Heart left ventricle (tissue), 16 donors: Measurements from ENCODE around the gene SLC11A2. TPM values are rescaled to one million over a fixed set of nuclear protein-coding genes. Genes with fewer than 3 reads are reported as not detected.

ENCODE experiments used
- ATAC-seq, 4 donors: fragments of 200-7000 bp; cut with Tn5 transposase; one replicate each; pipeline ENCODE4 v1.9.1; 2020 to 2022; ENCODE audit warnings: moderate library complexity in 4 of 4, mild to moderate bottlenecking in 3 of 4, moderate number of reproducible peaks in 1 of 4
- DNase-seq, 5 donors: peaks; one replicate each; pipeline ENCODE4 v3.0.0-alpha.2; 2020
- H3K27ac ChIP-seq, 12 donors: fragments of 200-600 bp; sonication (generic) in 4 of 12; one replicate each; pipeline versions ENCODE4 v1.5.0 to v1.8.0; 2016 to 2022; ENCODE audit warnings: mild to moderate bottlenecking in 2 of 12
- H3K27me3 ChIP-seq, 9 donors: fragments of 200-600 bp; sonication (generic) in 2 of 9; one replicate each; pipeline versions ENCODE4 v1.5.1 to v1.8.0; 2016 to 2022; ENCODE audit warnings: mild to moderate bottlenecking in 3 of 9
- H3K36me3 ChIP-seq, 9 donors: fragments of 200-600 bp; sonication (generic) in 2 of 9; one replicate each; pipeline versions ENCODE4 v1.5.0 to v1.8.0; 2018 to 2022; ENCODE audit warnings: mild to moderate bottlenecking in 2 of 9
- H3K4me1 ChIP-seq, 12 donors: fragments of 200-600 bp; sonication (generic) in 4 of 12; one replicate each; pipeline versions ENCODE4 v1.5.0 to v1.8.0; 2016 to 2022; ENCODE audit warnings: mild to moderate bottlenecking in 3 of 12
- H3K4me3 ChIP-seq, 12 donors: fragments of 200-600 bp; sonication (generic) in 4 of 12; one replicate each; pipeline versions ENCODE4 v1.5.0 to v1.8.0; 2017 to 2022; ENCODE audit warnings: mild to moderate bottlenecking in 9 of 12, moderate library complexity in 4 of 12
- H3K9me3 ChIP-seq, 12 donors: fragments of 200-600 bp; sonication (generic) in 4 of 12; one replicate each; pipeline versions ENCODE4 v1.5.0 to v1.8.0; 2016 to 2022; ENCODE audit warnings: mild to moderate bottlenecking in 1 of 12
- POLR2A ChIP-seq, 2 donors: fragments of 450-650 bp; IDR thresholded peaks; one replicate each; pipeline ENCODE4 v1.6.1; 2017; ENCODE audit warnings: antibody characterized with exemption in 2 of 2, mild to moderate bottlenecking in 2 of 2, moderate library complexity in 2 of 2
- WGBS, 4 donors: extraction: QIAGEN DNeasy Blood & Tissue Kit in 2 of 4; methylation state at CpG; one replicate each; pipeline versions ENCODE4 v1.1.5 to v1.1.7; 2013 to 2018; 5-methylcytosine and 5-hydroxymethylcytosine counted together
- intact Hi-C, 10 donors: fragments of 100-400 bp; cut with DNase I; formaldehyde crosslinking; loops; one replicate each; pipeline versions ENCODE4 v1.11.1 to v1.14.2; 2022
- polyA plus RNA-seq, 2 donors: library from polyadenylated mRNA; stranded (reverse); fragments of 200-250 nt; gene quantifications; one replicate each; pipeline ENCODE4 v1.2.3, GENCODE V29; 2013
- total RNA-seq, 9 donors: library from RNA; depleted of rRNA in 2 of 9; stranded (reverse); fragments of >200 nt in 2 of 9; fragmentation: NEBNext Ultra II Directional in 3 of 9; extraction: Animal tissue kit (Norgen Biotek cat#: 25700) in 3 of 9; gene quantifications; one replicate each; pipeline versions ENCODE4 v1.1.0 to v1.2.4, GENCODE V29; 2016 to 2023
- TF ChIP-seq, protein P1 (sequence below), 12 donors: fragments of 200-600 bp; sonication (generic) in 4 of 12; IDR thresholded peaks; one replicate each; pipeline versions ENCODE4 v1.5.0 to v1.8.0; 2018 to 2022; ENCODE audit warnings: antibody characterized with exemption in 12 of 12, mild to moderate bottlenecking in 5 of 12
- donor health status: ischemic (EF 13 %, LVEDD 7.1; RV severe dilation, severe dysfunction).
- donor health status: healthy with polysubstance abuse.
- donor health status: DM: no; HTN: yes; CAD: no.
- donor health status: DM: no; HTN: no; CAD: no.
- donor health status: ischemic (EF 25% LVEDD 6.9; RV normal size, moderate dysfunction).
- donor health status: ischemic (EF 25% LVEDD 5.7; RV mildly dilated, moderate dysfunction).
- donor health status: healthy.
- donor health status: DM: yes; HTN: yes; CAD: no.
- donor health status: ischemic (EF 35%, LVEDD 5.7; RV mildly dilated, moderate dysfunction).
- donor health status: nonischemic (EF 11% LVEDD 7.7; RV severe dilation, severe dysfunction).
- donor health status: DM: yes; HTN: yes; CAD: no.
- donor health status: PGD.
- donor health status: ischemic (EF 29% LVEDD 5.4; RV normal size, mild dysfunction).
- donor health status: nonischemic (EF 23%, LVEDD 6.1; RV moderate dilation, normal function).

Gene SLC11A2
- total and polyA plus RNA-seq, 11 donors = 9.1 to 45.3 (median 21.2) TPM

DNA sequence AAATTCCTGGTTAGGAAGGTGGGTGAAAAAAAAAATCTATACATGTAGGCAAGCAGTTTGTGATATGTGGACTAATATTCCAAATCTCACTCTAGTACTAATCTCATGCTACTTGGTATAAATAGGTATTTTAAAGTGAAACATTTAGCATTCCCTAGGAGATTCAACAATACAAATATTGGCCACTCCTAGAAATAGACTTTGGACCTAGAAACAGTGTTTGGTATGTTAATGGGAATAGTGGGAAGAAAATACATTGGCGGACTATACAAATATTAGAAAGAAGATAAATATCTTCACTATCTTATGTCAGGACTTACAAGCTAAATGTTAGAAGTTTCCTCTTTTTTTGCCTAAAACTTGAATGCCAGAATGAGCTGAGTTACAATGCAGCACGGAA is 45.6 kb downstream of the SLC11A2 start:
- no peak overlapping the region for H3K27ac ChIP-seq
- H3K9me3 ChIP-seq = no peaks in the 10 kb centered on the region
- WGBS, 4 donors = 95 to 98% (median 97%) methylated on average over 2 of the region's 2 CpGs
- ATAC-seq (no peak), DNase-seq (no peak)
- H3K4me1 ChIP-seq = peaks cover 0 to 16% (median 13%) of the 10 kb centered on the region in 12 donors
- H3K4me3 ChIP-seq = no peak overlapping the region
- peaks cover 0 to 31% (median 18%) of the 10 kb centered on the region in 9 donors for H3K36me3 ChIP-seq
- TF ChIP-seq POLR2A (IDR thresholded peaks at IDR 0.05) = no peak
- TF ChIP-seq, protein P1, sequence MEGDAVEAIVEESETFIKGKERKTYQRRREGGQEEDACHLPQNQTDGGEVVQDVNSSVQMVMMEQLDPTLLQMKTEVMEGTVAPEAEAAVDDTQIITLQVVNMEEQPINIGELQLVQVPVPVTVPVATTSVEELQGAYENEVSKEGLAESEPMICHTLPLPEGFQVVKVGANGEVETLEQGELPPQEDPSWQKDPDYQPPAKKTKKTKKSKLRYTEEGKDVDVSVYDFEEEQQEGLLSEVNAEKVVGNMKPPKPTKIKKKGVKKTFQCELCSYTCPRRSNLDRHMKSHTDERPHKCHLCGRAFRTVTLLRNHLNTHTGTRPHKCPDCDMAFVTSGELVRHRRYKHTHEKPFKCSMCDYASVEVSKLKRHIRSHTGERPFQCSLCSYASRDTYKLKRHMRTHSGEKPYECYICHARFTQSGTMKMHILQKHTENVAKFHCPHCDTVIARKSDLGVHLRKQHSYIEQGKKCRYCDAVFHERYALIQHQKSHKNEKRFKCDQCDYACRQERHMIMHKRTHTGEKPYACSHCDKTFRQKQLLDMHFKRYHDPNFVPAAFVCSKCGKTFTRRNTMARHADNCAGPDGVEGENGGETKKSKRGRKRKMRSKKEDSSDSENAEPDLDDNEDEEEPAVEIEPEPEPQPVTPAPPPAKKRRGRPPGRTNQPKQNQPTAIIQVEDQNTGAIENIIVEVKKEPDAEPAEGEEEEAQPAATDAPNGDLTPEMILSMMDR (IDR thresholded peaks at IDR 0.05) = no peak
- intact Hi-C loops = loop anchor here in 3 of 10 donors (5.0 to 10.0 kb wide), 2 partner anchors 53 to 56 kb away; a partner anchor contains a TSS
- H3K27me3 ChIP-seq = no peaks in the 10 kb centered on the region

DNA sequence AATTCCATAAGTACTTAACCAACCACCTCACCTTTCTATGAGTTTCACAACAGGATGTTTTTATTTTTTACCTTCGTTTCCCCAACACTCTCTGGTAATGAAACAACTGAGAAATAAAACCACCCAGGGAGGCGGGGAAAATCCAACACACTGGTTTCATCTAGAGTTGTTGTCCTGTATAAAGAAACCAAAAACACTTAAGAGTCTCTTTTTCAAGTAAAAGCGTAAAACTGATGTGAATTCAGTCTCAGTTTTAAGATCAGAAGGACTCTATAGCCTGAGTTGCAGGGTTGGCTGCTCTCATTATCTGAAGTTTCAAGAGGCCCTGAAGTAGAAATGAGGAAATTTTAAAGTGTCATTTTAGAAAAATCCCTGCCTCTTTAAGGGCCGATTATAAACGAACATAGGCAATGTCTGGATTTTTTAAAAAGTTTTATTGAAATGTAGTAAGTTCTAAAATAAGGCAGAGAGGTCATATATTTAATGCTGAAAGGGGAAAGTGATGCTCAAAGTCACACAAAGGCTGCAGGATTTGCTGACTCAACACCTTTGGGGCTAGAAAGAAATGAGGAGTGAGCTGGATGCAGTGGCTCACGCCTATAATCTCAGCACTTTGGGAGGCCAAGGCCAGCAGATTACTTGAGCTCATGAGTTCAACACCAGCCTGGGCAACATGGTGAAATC is 46.7 kb downstream of the SLC11A2 start:
- Histone ChIP-seq H3K4me3 (no peak overlapping the region), H3K27ac (no peak overlapping the region), H3K9me3 (no peaks in the 10 kb centered on the region), H3K36me3 (peaks cover 0 to 31% (median 18%) of the 10 kb centered on the region in 9 donors), H3K27me3 (no peaks in the 10 kb centered on the region), H3K4me1 (peaks cover 0 to 5% (median 3%) of the 10 kb centered on the region in 12 donors)
- TF ChIP-seq, protein P1 (IDR thresholded peaks at IDR 0.05) = no peak
- no peak for TF ChIP-seq POLR2A (IDR thresholded peaks at IDR 0.05)
- ATAC-seq (no peak), DNase-seq (no peak)
- intact Hi-C loops = loop anchor here in 3 of 10 donors (5.0 to 10.0 kb wide), 2 partner anchors 52 to 55 kb away; a partner anchor contains a TSS
- 85 to 92% (median 90%) methylated on average over 6 of the region's 6 CpGs for WGBS, 4 donors

GRCh38 chr12:50971946-50972345 is 54.2 kb downstream of the SLC11A2 start:
- Histone ChIP-seq H3K36me3 (peaks cover 0 to 40% (median 16%) of the 10 kb centered on the region in 9 donors), H3K9me3 (no peaks in the 10 kb centered on the region), H3K27me3 (no peaks in the 10 kb centered on the region), H3K27ac (no peak overlapping the region), H3K4me3 (no peak overlapping the region), H3K4me1 (no peaks in the 10 kb centered on the region)
- intact Hi-C loops = no loop called here
- no peak for ATAC-seq
- TF ChIP-seq POLR2A (IDR thresholded peaks at IDR 0.05) = no peak
- TF ChIP-seq, protein P1 (IDR thresholded peaks at IDR 0.05) = no peak
- no peak for DNase-seq

DNA sequence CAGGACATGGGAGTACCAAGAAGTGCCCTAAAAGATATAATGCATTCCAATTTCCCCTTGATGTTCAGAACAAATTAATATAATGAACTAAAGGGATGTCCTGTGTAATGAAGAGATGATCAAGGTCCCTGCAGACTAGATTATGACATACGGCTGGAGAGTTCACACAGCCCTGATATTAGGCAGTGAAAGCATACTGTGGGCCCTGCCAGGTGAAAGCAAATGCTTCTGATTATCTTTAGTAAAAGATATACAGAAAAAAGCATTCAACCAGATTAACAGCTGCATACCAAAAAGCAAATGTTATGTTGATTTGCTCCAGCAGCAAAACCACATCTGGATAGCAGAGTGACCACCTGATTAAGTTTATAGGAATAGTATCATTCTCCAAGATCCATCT is 61.8 kb downstream of the SLC11A2 start:
- intact Hi-C loops = no loop called here

More for the DNA sequence above, 61.8 kb downstream of the SLC11A2 start:
- Histone ChIP-seq H3K27me3 (no peaks in the 10 kb centered on the region), H3K27ac (no peak overlapping the region), H3K4me3 (no peak overlapping the region), H3K4me1 (no peaks in the 10 kb centered on the region), H3K36me3 (peaks cover 0 to 17% (median 3%) of the 10 kb centered on the region in 9 donors), H3K9me3 (no peaks in the 10 kb centered on the region)
- no peak for ATAC-seq
- 61 to 81% (median 80%) methylated on average over 1 of the region's 1 CpG for WGBS, 4 donors
- TF ChIP-seq, protein P1 (IDR thresholded peaks at IDR 0.05) = no peak
- no peak for TF ChIP-seq POLR2A (IDR thresholded peaks at IDR 0.05)
- DNase-seq = no peak
